Brain pericyte (primary cell): ENCODE measurements around the gene SMCO2.
A peak's percentile ranks its signal among the peaks of the same experiment; 100 is the strongest.

Experiments used
- DNase-seq: peaks from one replicate; pipeline ENCODE4 v3.0.0-alpha.2; 2012; ENCODE audit warnings: low read depth, low spot score

Gene SMCO2

GRCh38 chr12:27499377-27499776 lies 52.8 kb downstream of the SMCO2 start:
- DNase-seq = no peak

- DNase-seq = no peak
Measured at GRCh38 chr12:27500546-27500945, 54.0 kb downstream of the SMCO2 start.

- no peak for DNase-seq
Measured at GRCh38 chr12:27502021-27502435, 55.5 kb downstream of the SMCO2 start.

GRCh38 chr12:27504507-27504906 lies 58.0 kb downstream of the SMCO2 start:
- no peak for DNase-seq

- DNase-seq = no peak
Measured at GRCh38 chr12:27505109-27505508, 58.6 kb downstream of the SMCO2 start.

- DNase-seq = no peak
Measured at GRCh38 chr12:27505761-27506160, 59.2 kb downstream of the SMCO2 start.

GRCh38 chr12:27506645-27507189 lies 60.2 kb downstream of the SMCO2 start:
- DNase-seq = no peak

- no peak for DNase-seq
Measured at GRCh38 chr12:27508736-27509431, 62.3 kb downstream of the SMCO2 start.

GRCh38 chr12:27511031-27511722 lies 64.6 kb downstream of the SMCO2 start:
- no peak for DNase-seq

GRCh38 chr12:27511723-27512045 lies 65.1 kb downstream of the SMCO2 start:
- no peak for DNase-seq

GRCh38 chr12:27513155-27513824 lies 66.8 kb downstream of the SMCO2 start:
- no peak for DNase-seq

- no peak for DNase-seq
Measured at GRCh38 chr12:27515671-27516070, 69.1 kb downstream of the SMCO2 start.

GRCh38 chr12:27516625-27517024 lies 70.1 kb downstream of the SMCO2 start:
- no peak for DNase-seq

- no peak for DNase-seq
Measured at GRCh38 chr12:27517546-27517945, 71.0 kb downstream of the SMCO2 start.

- DNase-seq = no peak
Measured at GRCh38 chr12:27517961-27518665, 71.6 kb downstream of the SMCO2 start.

- DNase-seq = no peak
Measured at GRCh38 chr12:27521066-27521465, 74.5 kb downstream of the SMCO2 start.

GRCh38 chr12:27521981-27522380 lies 75.4 kb downstream of the SMCO2 start:
- no peak for DNase-seq

- DNase-seq = no peak
Measured at GRCh38 chr12:27523305-27523641, 76.7 kb downstream of the SMCO2 start.

GRCh38 chr12:27523642-27524493 lies 77.3 kb downstream of the SMCO2 start, which contains the start of gene PPFIBP1:
PPFIBP1 (plus strand) TSS chr12:27524206; CDS start chr12:27633397, 109,191 bp downstream.
- peak; percentile 91 for DNase-seq

GRCh38 chr12:27524494-27524835 lies 77.9 kb downstream of the SMCO2 start:
- no peak for DNase-seq
